Endothelial cell of umbilical vein (primary cell): Measurements from ENCODE around the gene ZNF385B. TPM values are rescaled to one million over a fixed set of nuclear protein-coding genes. Genes with fewer than 3 reads are reported as not detected.

Experiments
- BruUV-seq: library from RNA; stranded (reverse); fragments of 400-500 nt; replicated peaks from 2 replicates; lab custom pipeline; 2021; lab: Mats Ljungman, UMichigan
- CTCF ChIA-PET: fragments of 300-600, 350-600 bp; sonication (Branson Sonifier 250); formaldehyde crosslinking; loops from one replicate; lab custom pipeline; 2021; ENCODE audit warnings: antibody characterized with exemption, inconsistent platforms; lab: Charles Lee
- POLR2A ChIA-PET: fragments of 300-600, 350-600 bp; sonication (Branson Sonifier 250); formaldehyde crosslinking; loops from one replicate; lab custom pipeline; 2021; ENCODE audit warnings: antibody characterized with exemption, inconsistent platforms; lab: Charles Lee
- DNase-seq: peaks from one replicate; pipeline ENCODE4 v3.0.0-alpha.2; 2011; ENCODE audit warnings: low read depth, low spot score
- FAIRE-seq: peaks from 2 replicates; lab custom pipeline; 2011; peaks lifted over from hg19 to GRCh38; lab: Jason Lieb, UNC
- H2AFZ ChIP-seq: 2 replicates; pipeline ENCODE4 v1.6.0; 2012; ENCODE audit warnings: low read depth, low read length, control low read depth, inconsistent platforms
- H3K27ac ChIP-seq: 2 replicates; pipeline ENCODE4 v1.5.1; 2011; ENCODE audit warnings: low read depth, mild to moderate bottlenecking, control low read depth, low read length, moderate library complexity; ENCODE audit not compliant: insufficient read depth
- H3K27me3 ChIP-seq, 2 experiments: 2 replicates each; pipeline versions ENCODE4 v1.6.0 to v1.6.1; 2011; ENCODE audit warnings: low read length in 2 of 2, mixed read lengths in 1 of 2; ENCODE audit not compliant: control insufficient read depth in 2 of 2, insufficient read depth in 2 of 2
- H3K36me3 ChIP-seq, 2 experiments: 2 replicates in 1 of 2; 3 replicates in 1 of 2; pipeline ENCODE4 v1.5.1; 2011; ENCODE audit warnings: low read length in 2 of 2, mild to moderate bottlenecking in 1 of 2, moderate library complexity in 1 of 2; ENCODE audit not compliant: control insufficient read depth in 2 of 2, insufficient read depth in 2 of 2; ENCODE audit errors: extremely low read depth in 1 of 2
- H3K4me1 ChIP-seq: 3 replicates; pipeline ENCODE4 v1.5.1; 2011; ENCODE audit warnings: mild to moderate bottlenecking, low read length; ENCODE audit not compliant: control insufficient read depth, insufficient read depth; ENCODE audit errors: extremely low read depth
- H3K4me2 ChIP-seq: 2 replicates; pipeline ENCODE4 v1.6.1; 2011; ENCODE audit warnings: low read length, control low read depth, mixed read lengths; ENCODE audit not compliant: insufficient read depth
- H3K4me3 ChIP-seq, 3 experiments: fragments of 200-600 bp in 1 of 3; sonication (generic), shearing (Covaris generic) in 1 of 3; replicated peaks in 1 of 3; 2 replicates each; pipeline ENCODE4 v1.5.1; 2011 to 2016; ENCODE audit warnings: control low read depth in 3 of 3, low read length in 3 of 3, mild to moderate bottlenecking in 2 of 3, inconsistent platforms in 1 of 3, low read depth in 1 of 3, moderate library complexity in 1 of 3; ENCODE audit not compliant: insufficient read depth in 1 of 3
- H3K79me2 ChIP-seq: 2 replicates; pipeline ENCODE4 v1.6.0; 2012; ENCODE audit warnings: low read length, inconsistent platforms; ENCODE audit not compliant: control insufficient read depth, insufficient read depth
- H3K9ac ChIP-seq: replicated peaks from 2 replicates; pipeline ENCODE3; 2011; ENCODE audit warnings: low read length, control low read depth; ENCODE audit not compliant: insufficient read depth; ENCODE audit errors: extremely low read depth
- H3K9me1 ChIP-seq: replicated peaks from 3 replicates; pipeline ENCODE4 v1.6.0; 2011; ENCODE audit warnings: mild to moderate bottlenecking, low read length; ENCODE audit not compliant: control insufficient read depth, insufficient read depth; ENCODE audit errors: extremely low read depth
- H3K9me3 ChIP-seq: replicated peaks from 2 replicates; pipeline ENCODE4 v1.5.1; 2012; ENCODE audit warnings: low read length, inconsistent platforms; ENCODE audit not compliant: control insufficient read depth, insufficient read depth
- H4K20me1 ChIP-seq: replicated peaks from 2 replicates; pipeline ENCODE3; 2011; ENCODE audit warnings: mild to moderate bottlenecking, low read length; ENCODE audit not compliant: control insufficient read depth, insufficient read depth; ENCODE audit errors: extremely low read depth
- EZH2 ChIP-seq: IDR thresholded peaks from 2 replicates; pipeline ENCODE4 v1.6.1; 2012; ENCODE audit warnings: borderline replicate concordance, low read depth, mild to moderate bottlenecking, moderate library complexity, low read length, inconsistent platforms; ENCODE audit not compliant: severe bottlenecking
- FOS ChIP-seq: IDR thresholded peaks from 2 replicates; pipeline ENCODE4 v1.6.1; 2011; ENCODE audit warnings: mild to moderate bottlenecking, low read length, moderate library complexity, borderline replicate concordance; ENCODE audit not compliant: insufficient read depth
- GATA2 ChIP-seq: IDR thresholded peaks from 2 replicates; pipeline ENCODE4 v1.7.0; 2011; ENCODE audit warnings: low read depth, mild to moderate bottlenecking, moderate library complexity, mixed read lengths, low read length; ENCODE audit not compliant: insufficient read length, insufficient read depth
- JUN ChIP-seq: IDR thresholded peaks from 2 replicates; pipeline ENCODE4 v1.6.1; 2011; ENCODE audit warnings: borderline replicate concordance, low read depth; ENCODE audit not compliant: insufficient read length, insufficient read depth
- MYC ChIP-seq: IDR thresholded peaks from one replicate; pipeline ENCODE4 v1.6.1; 2011; ENCODE audit warnings: mild to moderate bottlenecking, low read depth, low read length
- POLR2A ChIP-seq: IDR thresholded peaks from 2 replicates; pipeline ENCODE4 v1.6.1; 2012; ENCODE audit warnings: low read depth, mild to moderate bottlenecking, control low read depth, low read length
- POLR2AphosphoS5 ChIP-seq: IDR thresholded peaks from 2 replicates; pipeline ENCODE4 v1.6.1; 2012; ENCODE audit warnings: low read depth, mild to moderate bottlenecking, control low read depth, low read length, moderate library complexity; ENCODE audit not compliant: insufficient read depth
- dilution Hi-C: fragments of 300-500 bp; cut with MboI; formaldehyde crosslinking; loops from one replicate; pipeline ENCODE4 v1.15.0; 2019; ENCODE audit warnings: low sequenced_read_pairs; ENCODE audit not compliant: extremely low pct_ligation_motif_present
- intact Hi-C: fragments of 100-400 bp; cut with micrococcal nuclease; formaldehyde crosslinking; loops from one replicate; pipeline ENCODE4 v1.10.0; 2022
- polyA plus RNA-seq, 4 experiments: library from polyadenylated mRNA; depleted of rRNA in 3 of 4; stranded (reverse) in 3 of 4; unstranded in 1 of 4; fragments of >200 nt; gene quantifications; 2 replicates each; pipeline versions ENCODE4 v1.2.1 to v1.2.3, GENCODE V29; 2011 to 2012; ENCODE audit warnings: missing spikeins in 1 of 4
- total RNA-seq: library from RNA; stranded (reverse); gene quantifications from 2 replicates; pipeline ENCODE4 v1.2.3, GENCODE V29; 2021
- TF ChIP-seq, protein P1 (sequence below): IDR thresholded peaks from 2 replicates; pipeline ENCODE4 v1.6.1; 2011; ENCODE audit not compliant: insufficient read depth, insufficient read length
- TF ChIP-seq, protein P2 (sequence below), 2 donors: IDR thresholded peaks; 1 replicate in 1 of 2; 2 replicates in 1 of 2; pipeline ENCODE4 v1.5.1; 2011; ENCODE audit warnings: low read length in 2 of 2, mild to moderate bottlenecking in 2 of 2, moderate library complexity in 2 of 2, control low read depth in 1 of 2, inconsistent platforms in 1 of 2, low read depth in 1 of 2; ENCODE audit not compliant: insufficient read depth in 1 of 2; ENCODE audit errors: extremely low read depth in 1 of 2

ZNF385B gene
- total and polyA plus RNA-seq, 2 donors (not counting 3 experiments of a cell fraction or from before 2014, with no cell fraction given), result not detected

GRCh38 chr2:179682756-179683155 is 178.7 kb downstream of the ZNF385B start:
- no peak overlapping the region for H3K4me3 ChIP-seq
- no peak overlapping the region for H2AFZ ChIP-seq
- dilution Hi-C loops (no loop called here), intact Hi-C loops (no loop called here)
- H3K27ac ChIP-seq, result no peak overlapping the region
- no peak overlapping the region for H3K4me2 ChIP-seq
- BruUV-seq, result no TSS peak
- no peak for TF ChIP-seq JUN
- no peak for TF ChIP-seq POLR2A
- no peak for TF ChIP-seq FOS
- TF ChIP-seq, protein P1, sequence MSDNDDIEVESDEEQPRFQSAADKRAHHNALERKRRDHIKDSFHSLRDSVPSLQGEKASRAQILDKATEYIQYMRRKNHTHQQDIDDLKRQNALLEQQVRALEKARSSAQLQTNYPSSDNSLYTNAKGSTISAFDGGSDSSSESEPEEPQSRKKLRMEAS, result no peak
- no peak for TF ChIP-seq EZH2
- TF ChIP-seq, protein P2, sequence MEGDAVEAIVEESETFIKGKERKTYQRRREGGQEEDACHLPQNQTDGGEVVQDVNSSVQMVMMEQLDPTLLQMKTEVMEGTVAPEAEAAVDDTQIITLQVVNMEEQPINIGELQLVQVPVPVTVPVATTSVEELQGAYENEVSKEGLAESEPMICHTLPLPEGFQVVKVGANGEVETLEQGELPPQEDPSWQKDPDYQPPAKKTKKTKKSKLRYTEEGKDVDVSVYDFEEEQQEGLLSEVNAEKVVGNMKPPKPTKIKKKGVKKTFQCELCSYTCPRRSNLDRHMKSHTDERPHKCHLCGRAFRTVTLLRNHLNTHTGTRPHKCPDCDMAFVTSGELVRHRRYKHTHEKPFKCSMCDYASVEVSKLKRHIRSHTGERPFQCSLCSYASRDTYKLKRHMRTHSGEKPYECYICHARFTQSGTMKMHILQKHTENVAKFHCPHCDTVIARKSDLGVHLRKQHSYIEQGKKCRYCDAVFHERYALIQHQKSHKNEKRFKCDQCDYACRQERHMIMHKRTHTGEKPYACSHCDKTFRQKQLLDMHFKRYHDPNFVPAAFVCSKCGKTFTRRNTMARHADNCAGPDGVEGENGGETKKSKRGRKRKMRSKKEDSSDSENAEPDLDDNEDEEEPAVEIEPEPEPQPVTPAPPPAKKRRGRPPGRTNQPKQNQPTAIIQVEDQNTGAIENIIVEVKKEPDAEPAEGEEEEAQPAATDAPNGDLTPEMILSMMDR (IDR thresholded peaks at IDR 0.05; ENCODE audit: extremely low read depth in 1 of 2, insufficient read depth in 1 of 2, low read depth in 1 of 2, low read length in 2 of 2), result no peak
- no peak for TF ChIP-seq POLR2AphosphoS5
- no peak for TF ChIP-seq GATA2
- TF ChIP-seq MYC, result no peak
- H3K9me1 ChIP-seq, result no peaks in the 10 kb centered on the region
- ChIA-PET POLR2A (no interaction called here), CTCF (no interaction called here)
- H4K20me1 ChIP-seq, result no peaks in the 10 kb centered on the region
- H3K27me3 ChIP-seq, result no peaks in the 10 kb centered on the region
- no peaks in the 10 kb centered on the region for H3K4me1 ChIP-seq
- DNase-seq, result no peak
- no peaks in the 10 kb centered on the region for H3K79me2 ChIP-seq
- FAIRE-seq, result no peak
- H3K36me3 ChIP-seq, result no peaks in the 10 kb centered on the region
- H3K9ac ChIP-seq, result no peak overlapping the region
- H3K9me3 ChIP-seq, result no peaks in the 10 kb centered on the region
